Fibroblast of villous mesenchyme (primary cell): ENCODE results near the gene MGMT. TPM values are rescaled to one million over a fixed set of nuclear protein-coding genes. Genes with fewer than 3 reads are reported as not detected.

Source experiments
- DNase-seq: peaks from one replicate; pipeline ENCODE4 v3.0.0-alpha.2; 2010; ENCODE audit warnings: low read depth
- H3K4me3 ChIP-seq: 2 replicates; pipeline ENCODE4 v1.5.1; 2011; ENCODE audit warnings: low read depth, mild to moderate bottlenecking, low read length
- CTCF ChIP-seq: IDR thresholded peaks from 2 replicates; pipeline ENCODE4 v1.5.1; 2012; ENCODE audit warnings: low read depth, mild to moderate bottlenecking, low read length; ENCODE audit not compliant: insufficient read depth
- total RNA-seq: library from RNA; depleted of rRNA; stranded (reverse); fragments of >200 nt; gene quantifications from 2 replicates; pipeline ENCODE4 v1.2.3, GENCODE V29; 2012

MGMT gene
- total RNA-seq, 1 donor = 10.4 TPM

- no peak overlapping the region for H3K4me3 ChIP-seq
- TF ChIP-seq CTCF = no peak
- DNase-seq = no peak
Measured at GRCh38 chr10:129528376-129528978, 61.4 kb downstream of the MGMT start.

- no peak for DNase-seq
- no peak overlapping the region for H3K4me3 ChIP-seq
- no peak for TF ChIP-seq CTCF
Measured at GRCh38 chr10:129530581-129530980, 63.5 kb downstream of the MGMT start.

- H3K4me3 ChIP-seq = no peak overlapping the region
- no peak for TF ChIP-seq CTCF
- no peak for DNase-seq
Measured at GRCh38 chr10:129531195-129531968, 64.3 kb downstream of the MGMT start.

GRCh38 chr10:129531969-129532660, 65.1 kb downstream of the MGMT start:
- no peak for DNase-seq
- no peak overlapping the region for H3K4me3 ChIP-seq
- TF ChIP-seq CTCF = no peak

- no peak overlapping the region for H3K4me3 ChIP-seq
- DNase-seq = no peak
- no peak for TF ChIP-seq CTCF
Measured at GRCh38 chr10:129532838-129533237, 65.8 kb downstream of the MGMT start.

- no peak for TF ChIP-seq CTCF
- H3K4me3 ChIP-seq = no peak overlapping the region
- DNase-seq = no peak
Measured at GRCh38 chr10:129533281-129533680, 66.2 kb downstream of the MGMT start.
